Trophoblast cell (in vitro differentiated cells and primary cell): Measurements from ENCODE around the gene CKB.

ENCODE experiments used
- DNase-seq, 2 donors: peaks; one replicate each; pipeline ENCODE4 v3.0.0-alpha.2; 2016
- H2AFZ ChIP-seq: 2 replicates; pipeline ENCODE4 v1.6.1; 2013; ENCODE audit warnings: low read length, moderate library complexity, mild to moderate bottlenecking; ENCODE audit not compliant: insufficient read depth, poor library complexity
- H2AK5ac ChIP-seq: 2 replicates; pipeline ENCODE4 v1.6.1; 2013; ENCODE audit warnings: mild to moderate bottlenecking, low read length
- H2BK120ac ChIP-seq: 2 replicates; pipeline ENCODE4 v1.6.1; 2013; ENCODE audit warnings: low read length, mild to moderate bottlenecking, moderate library complexity; ENCODE audit not compliant: insufficient read depth, poor library complexity
- H2BK12ac ChIP-seq: 2 replicates; pipeline ENCODE4 v1.6.1; 2013; ENCODE audit warnings: mild to moderate bottlenecking, low read length, moderate library complexity
- H2BK5ac ChIP-seq: 2 replicates; pipeline ENCODE4 v1.6.1; 2013; ENCODE audit warnings: low read length, low read depth, moderate library complexity, mild to moderate bottlenecking; ENCODE audit not compliant: poor library complexity
- H3K14ac ChIP-seq: 2 replicates; pipeline ENCODE4 v1.6.1; 2013; ENCODE audit warnings: mild to moderate bottlenecking, low read length
- H3K18ac ChIP-seq: 2 replicates; pipeline ENCODE4 v1.6.1; 2013; ENCODE audit warnings: mild to moderate bottlenecking, low read length
- H3K23ac ChIP-seq: 2 replicates; pipeline ENCODE4 v1.6.1; 2013; ENCODE audit warnings: low read length
- H3K27ac ChIP-seq: 2 replicates; pipeline ENCODE4 v1.5.1; 2013; ENCODE audit warnings: low read depth, mild to moderate bottlenecking, inconsistent platforms, low read length, moderate library complexity
- H3K27me3 ChIP-seq: 2 replicates; pipeline ENCODE4 v1.6.1; 2013; ENCODE audit warnings: inconsistent platforms, mild to moderate bottlenecking, low read length, moderate library complexity; ENCODE audit not compliant: insufficient read depth
- H3K36me3 ChIP-seq, 2 experiments: 1 replicate in 1 of 2; 2 replicates in 1 of 2; pipeline ENCODE4 v1.6.1; 2013; ENCODE audit warnings: low read length in 2 of 2, mild to moderate bottlenecking in 2 of 2, moderate library complexity in 1 of 2; ENCODE audit not compliant: insufficient read depth in 2 of 2, control insufficient read depth in 1 of 2
- H3K4ac ChIP-seq: 2 replicates; pipeline ENCODE4 v1.6.1; 2013; ENCODE audit warnings: low read depth, mild to moderate bottlenecking, low read length, moderate library complexity
- H3K4me1 ChIP-seq, 2 experiments: 1 replicate in 1 of 2; 2 replicates in 1 of 2; pipeline ENCODE4 v1.6.1; 2013; ENCODE audit warnings: low read length in 2 of 2, mild to moderate bottlenecking in 2 of 2, moderate library complexity in 1 of 2; ENCODE audit not compliant: insufficient read depth in 2 of 2, control insufficient read depth in 1 of 2
- H3K4me2 ChIP-seq: 2 replicates; pipeline ENCODE4 v1.6.1; 2013; ENCODE audit warnings: inconsistent platforms, mild to moderate bottlenecking, low read length, moderate library complexity
- H3K4me3 ChIP-seq: 2 replicates; pipeline ENCODE4 v1.5.1; 2013; ENCODE audit warnings: mild to moderate bottlenecking, low read depth, low read length, inconsistent platforms
- H3K79me1 ChIP-seq: one replicate; pipeline ENCODE4 v1.6.1; 2013; ENCODE audit warnings: low read length
- H3K79me2 ChIP-seq: 2 replicates; pipeline ENCODE4 v1.6.1; 2013; ENCODE audit warnings: low read length, mild to moderate bottlenecking; ENCODE audit not compliant: control insufficient read depth, insufficient read depth, poor library complexity
- H3K9ac ChIP-seq: 2 replicates; pipeline ENCODE4 v1.6.1; 2013; ENCODE audit warnings: mild to moderate bottlenecking, low read length
- H3K9me3 ChIP-seq: 2 replicates; pipeline ENCODE4 v1.6.1; 2013; ENCODE audit warnings: low read depth, mild to moderate bottlenecking, control low read depth, inconsistent platforms, low read length; ENCODE audit not compliant: insufficient read depth
- H4K12ac ChIP-seq: 2 replicates; pipeline ENCODE4 v1.6.1; 2013; ENCODE audit warnings: low read depth, mild to moderate bottlenecking, low read length, moderate library complexity
- H4K8ac ChIP-seq: 2 replicates; pipeline ENCODE4 v1.6.1; 2013; ENCODE audit warnings: low read depth, mild to moderate bottlenecking, low read length, moderate library complexity
- H4K91ac ChIP-seq: one replicate; pipeline ENCODE4 v1.6.1; 2013; ENCODE audit warnings: low read depth, mild to moderate bottlenecking, low read length, moderate library complexity
- WGBS: extraction: QIAGEN DNeasy Blood & Tissue Kit; methylation state at CpG from one replicate; pipeline ENCODE4 v1.1.7; 2013; ENCODE audit warnings: missing lambda C conversion rate; ENCODE audit not compliant: insufficient read length, insufficient coverage; ENCODE audit errors: extremely low coverage; 5-methylcytosine and 5-hydroxymethylcytosine counted together

Gene CKB

GRCh38 chr14:103503296-103503695 is 19.3 kb downstream of the CKB start:
- no peaks in the 10 kb centered on the region for H3K4me1 ChIP-seq
- no peak overlapping the region for H4K8ac ChIP-seq
- no peak overlapping the region for H2BK120ac ChIP-seq
- no peak overlapping the region for H2BK5ac ChIP-seq
- no peak overlapping the region for H3K27ac ChIP-seq
- H3K36me3 ChIP-seq = peaks cover 36 to 46% of the 10 kb centered on the region in 2 experiments
- peaks cover 4% of the 10 kb centered on the region for H3K9me3 ChIP-seq
- H3K9ac ChIP-seq = no peak overlapping the region
- H3K4ac ChIP-seq = no peak overlapping the region
- WGBS = no CpG with 5 or more reads among the region's 12 CpGs
- no peak overlapping the region for H3K4me2 ChIP-seq
- H3K79me2 ChIP-seq = no peaks in the 10 kb centered on the region
- no peak overlapping the region for H2AFZ ChIP-seq
- no peak overlapping the region for H3K4me3 ChIP-seq
- H3K14ac ChIP-seq = no peak overlapping the region
- DNase-seq = no peak
- H3K23ac ChIP-seq = no peak overlapping the region
- no peak overlapping the region for H2BK12ac ChIP-seq
- no peaks in the 10 kb centered on the region for H3K79me1 ChIP-seq
- no peak overlapping the region for H4K91ac ChIP-seq
- no peak overlapping the region for H2AK5ac ChIP-seq
- no peak overlapping the region for H3K18ac ChIP-seq
- H4K12ac ChIP-seq = no peak overlapping the region
- H3K27me3 ChIP-seq = no peaks in the 10 kb centered on the region

DNA sequence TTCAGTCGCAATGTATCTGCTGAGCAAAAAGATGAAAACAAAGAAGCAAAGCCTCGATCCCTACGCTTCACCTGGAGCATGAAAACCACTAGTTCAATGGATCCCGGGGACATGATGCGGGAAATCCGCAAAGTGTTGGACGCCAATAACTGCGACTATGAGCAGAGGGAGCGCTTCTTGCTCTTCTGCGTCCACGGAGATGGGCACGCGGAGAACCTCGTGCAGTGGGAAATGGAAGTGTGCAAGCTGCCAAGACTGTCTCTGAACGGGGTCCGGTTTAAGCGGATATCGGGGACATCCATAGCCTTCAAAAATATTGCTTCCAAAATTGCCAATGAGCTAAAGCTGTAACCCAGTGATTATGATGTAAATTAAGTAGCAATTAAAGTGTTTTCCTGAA is 19.8 kb downstream of the CKB start:
- no peak overlapping the region for H3K14ac ChIP-seq
- no peak overlapping the region for H4K91ac ChIP-seq
- peaks cover 37 to 44% of the 10 kb centered on the region in 2 experiments for H3K36me3 ChIP-seq
- H2BK5ac ChIP-seq = no peak overlapping the region
- H3K4me3 ChIP-seq = no peak overlapping the region
- no peak overlapping the region for H4K8ac ChIP-seq
- WGBS = no CpG with 5 or more reads among the region's 18 CpGs
- H3K9me3 ChIP-seq = peaks cover 4% of the 10 kb centered on the region
- H2AFZ ChIP-seq = no peak overlapping the region
- no peak for DNase-seq
- no peak overlapping the region for H3K23ac ChIP-seq
- no peak overlapping the region for H3K4me2 ChIP-seq
- no peaks in the 10 kb centered on the region for H3K79me1 ChIP-seq
- no peak overlapping the region for H3K18ac ChIP-seq
- no peak overlapping the region for H3K27ac ChIP-seq
- H3K79me2 ChIP-seq = no peaks in the 10 kb centered on the region
- no peaks in the 10 kb centered on the region for H3K4me1 ChIP-seq
- no peak overlapping the region for H2BK120ac ChIP-seq
- H2AK5ac ChIP-seq = no peak overlapping the region
- no peak overlapping the region for H2BK12ac ChIP-seq
- H3K27me3 ChIP-seq = no peaks in the 10 kb centered on the region
- H3K9ac ChIP-seq = no peak overlapping the region
- no peak overlapping the region for H3K4ac ChIP-seq
- H4K12ac ChIP-seq = no peak overlapping the region

GRCh38 chr14:103501921-103502669 is 20.5 kb downstream of the CKB start:
- Histone ChIP-seq H3K36me3 (peaks cover 37 to 42% of the 10 kb centered on the region in 2 experiments), H2BK5ac (no peak overlapping the region), H4K12ac (no peak overlapping the region), H3K23ac (no peak overlapping the region), H4K8ac (no peak overlapping the region), H4K91ac (no peak overlapping the region), H2BK12ac (no peak overlapping the region), H3K4me3 (no peak overlapping the region), H3K9ac (no peak overlapping the region), H3K18ac (no peak overlapping the region), H3K27me3 (no peaks in the 10 kb centered on the region), H3K79me1 (no peaks in the 10 kb centered on the region), H3K79me2 (no peaks in the 10 kb centered on the region), H2AFZ (no peak overlapping the region), H3K27ac (no peak overlapping the region), H3K4me2 (no peak overlapping the region), H3K14ac (no peak overlapping the region), H2AK5ac (no peak overlapping the region), H3K9me3 (peaks cover 4% of the 10 kb centered on the region), H3K4me1 (no peaks in the 10 kb centered on the region), H3K4ac (no peak overlapping the region), H2BK120ac (no peak overlapping the region)
- WGBS = no CpG with 5 or more reads among the region's 9 CpGs
- no peak for DNase-seq

GRCh38 chr14:103501041-103501870 is 21.4 kb downstream of the CKB start:
- Histone ChIP-seq H2BK5ac (no peak overlapping the region), H3K79me2 (no peaks in the 10 kb centered on the region), H3K18ac (no peak overlapping the region), H3K4me3 (no peak overlapping the region), H2AK5ac (no peak overlapping the region), H3K23ac (no peak overlapping the region), H3K36me3 (peaks cover 37 to 41% of the 10 kb centered on the region in 2 experiments), H3K79me1 (no peaks in the 10 kb centered on the region), H3K4ac (no peak overlapping the region), H2BK12ac (no peak overlapping the region), H3K9ac (no peak overlapping the region), H2AFZ (no peak overlapping the region), H4K8ac (no peak overlapping the region), H3K4me1 (no peaks in the 10 kb centered on the region), H3K27me3 (no peaks in the 10 kb centered on the region), H4K12ac (no peak overlapping the region), H3K14ac (no peak overlapping the region), H2BK120ac (no peak overlapping the region), H3K27ac (no peak overlapping the region), H3K9me3 (peaks cover 4% of the 10 kb centered on the region), H4K91ac (no peak overlapping the region), H3K4me2 (no peak overlapping the region)
- DNase-seq = no peak
- no CpG with 5 or more reads among the region's 11 CpGs for WGBS
